IMR-90 (cell line): Measurements from ENCODE around the gene GPR21. TPM values are rescaled to one million over a fixed set of nuclear protein-coding genes. Genes with fewer than 3 reads are reported as not detected.

Source experiments
- ATAC-seq: fragments of 200-7000 bp; cut with Tn5 transposase; 2 replicates; pipeline ENCODE4 v1.9.1; 2020; ENCODE audit warnings: low read depth, mild to moderate bottlenecking, moderate library complexity
- BruUV-seq: library from RNA; stranded (reverse); fragments of 400-500 nt; replicated peaks from 2 replicates; lab custom pipeline; 2021; lab: Mats Ljungman, UMichigan
- CTCF ChIA-PET: fragments of 300-600 bp; formaldehyde crosslinking; extraction: SDS; loops from one replicate; lab custom pipeline; 2021; ENCODE audit warnings: antibody characterized with exemption; lab: Yijun Ruan, JAX
- POLR2A ChIA-PET: fragments of 300-600 bp; sonication (Branson Sonifier 250); formaldehyde crosslinking; loops from one replicate; lab custom pipeline; 2022; ENCODE audit warnings: antibody characterized with exemption; ENCODE audit not compliant: unreplicated experiment; lab: Charles Lee
- DNase-seq: peaks from one replicate; pipeline ENCODE4 v3.0.0; 2013
- H2AFZ ChIP-seq: replicated peaks from 2 replicates; pipeline ENCODE3; 2013; ENCODE audit warnings: low read length, mild to moderate bottlenecking; ENCODE audit not compliant: poor library complexity
- H2AK5ac ChIP-seq: 2 replicates; pipeline ENCODE4 v1.6.1; 2013; ENCODE audit warnings: low read depth, low read length, inconsistent platforms
- H2AK9ac ChIP-seq: replicated peaks from 2 replicates; pipeline ENCODE3; 2013; ENCODE audit warnings: mild to moderate bottlenecking, low read depth, low read length, moderate library complexity; ENCODE audit not compliant: poor library complexity
- H2BK120ac ChIP-seq: 2 replicates; pipeline ENCODE4 v1.6.1; 2013; ENCODE audit warnings: low read depth, low read length, inconsistent platforms
- H2BK15ac ChIP-seq: 3 replicates; pipeline ENCODE4 v1.6.1; 2013; ENCODE audit warnings: low read depth, low read length, inconsistent platforms
- H2BK20ac ChIP-seq: 2 replicates; pipeline ENCODE4 v1.6.1; 2013; ENCODE audit warnings: low read depth, mild to moderate bottlenecking, inconsistent platforms, low read length, moderate library complexity
- H2BK5ac ChIP-seq: 2 replicates; pipeline ENCODE4 v1.6.1; 2013; ENCODE audit warnings: mild to moderate bottlenecking, low read depth, low read length, inconsistent platforms; ENCODE audit not compliant: poor library complexity, severe bottlenecking
- H3K14ac ChIP-seq: replicated peaks from 2 replicates; pipeline ENCODE4 v1.6.1; 2013; ENCODE audit warnings: low read depth, low read length, inconsistent platforms
- H3K18ac ChIP-seq: 2 replicates; pipeline ENCODE4 v1.6.1; 2013; ENCODE audit warnings: low read depth, low read length, control low read depth
- H3K23ac ChIP-seq: 2 replicates; pipeline ENCODE4 v1.6.1; 2013; ENCODE audit warnings: low read depth, low read length, inconsistent platforms
- H3K27ac ChIP-seq: 2 replicates; pipeline ENCODE4 v1.5.1; 2013; ENCODE audit warnings: mild to moderate bottlenecking, control low read depth, low read length; ENCODE audit not compliant: insufficient read depth
- H3K27me3 ChIP-seq: 2 replicates; pipeline ENCODE4 v1.6.1; 2013; ENCODE audit warnings: low read length; ENCODE audit not compliant: control insufficient read depth, insufficient read depth
- H3K36me3 ChIP-seq: 2 replicates; pipeline ENCODE4 v1.6.1; 2013; ENCODE audit warnings: low read length, mixed read lengths; ENCODE audit not compliant: control insufficient read depth, insufficient read depth
- H3K4ac ChIP-seq: 2 replicates; pipeline ENCODE4 v1.6.1; 2013; ENCODE audit warnings: low read depth, low read length, inconsistent platforms
- H3K4me1 ChIP-seq: 2 replicates; pipeline ENCODE4 v1.6.1; 2013; ENCODE audit warnings: low read length, mixed read lengths; ENCODE audit not compliant: control insufficient read depth, insufficient read depth
- H3K4me2 ChIP-seq: 2 replicates; pipeline ENCODE4 v1.6.1; 2013; ENCODE audit warnings: low read depth, mild to moderate bottlenecking, control low read depth, low read length, moderate library complexity
- H3K4me3 ChIP-seq: 2 replicates; pipeline ENCODE4 v1.5.1; 2013; ENCODE audit warnings: low read depth, mild to moderate bottlenecking, control low read depth, low read length, moderate library complexity; ENCODE audit not compliant: insufficient read depth
- H3K56ac ChIP-seq: 2 replicates; pipeline ENCODE4 v1.6.1; 2013; ENCODE audit warnings: low read length, inconsistent platforms; ENCODE audit not compliant: insufficient read depth; ENCODE audit errors: extremely low read depth
- H3K79me1 ChIP-seq, 2 experiments: 2 replicates each; pipeline ENCODE4 v1.6.1; 2013; ENCODE audit warnings: low read length in 2 of 2, inconsistent platforms in 1 of 2, low read depth in 1 of 2
- H3K9ac ChIP-seq: 2 replicates; pipeline ENCODE4 v1.6.1; 2013; ENCODE audit warnings: low read depth, low read length, control low read depth
- H3K9me1 ChIP-seq: 2 replicates; pipeline ENCODE4 v1.6.1; 2013; ENCODE audit warnings: low read length, inconsistent platforms; ENCODE audit not compliant: insufficient read depth
- H3K9me3 ChIP-seq: 2 replicates; pipeline ENCODE4 v1.6.1; 2013; ENCODE audit warnings: low read length; ENCODE audit not compliant: control insufficient read depth, insufficient read depth
- H4K20me1 ChIP-seq: 2 replicates; pipeline ENCODE4 v1.6.1; 2013; ENCODE audit warnings: low read length, inconsistent platforms; ENCODE audit not compliant: insufficient read depth
- H4K5ac ChIP-seq: 2 replicates; pipeline ENCODE4 v1.6.1; 2013; ENCODE audit warnings: mild to moderate bottlenecking, low read depth, low read length, control low read depth
- H4K8ac ChIP-seq, 2 experiments: 2 replicates each; pipeline ENCODE4 v1.6.1; 2013; ENCODE audit warnings: low read depth in 2 of 2, low read length in 2 of 2, control low read depth in 1 of 2, inconsistent platforms in 1 of 2
- H4K91ac ChIP-seq: 2 replicates; pipeline ENCODE4 v1.6.1; 2013; ENCODE audit warnings: low read depth, low read length, inconsistent platforms; ENCODE audit not compliant: insufficient read depth
- CEBPB ChIP-seq: IDR thresholded peaks from 2 replicates; pipeline ENCODE4 v1.6.1; 2012; ENCODE audit warnings: low read depth, low read length, improper control_type of control experiment
- CHD1 ChIP-seq: IDR thresholded peaks from 2 replicates; pipeline ENCODE4 v1.6.1; 2012; ENCODE audit warnings: low read depth, low read length, improper control_type of control experiment
- MAZ ChIP-seq: IDR thresholded peaks from 2 replicates; pipeline ENCODE4 v1.6.1; 2012; ENCODE audit warnings: low read depth, mild to moderate bottlenecking, low read length, improper control_type of control experiment, moderate library complexity, borderline replicate concordance
- WGBS, 2 experiments: methylation state at CpG; one replicate each; pipeline versions ENCODE4 v1.1.5 to v1.1.7; 2013; ENCODE audit warnings: missing lambda C conversion rate in 2 of 2; ENCODE audit not compliant: insufficient read length in 1 of 2; ENCODE audit errors: extremely low coverage in 2 of 2; 5-methylcytosine and 5-hydroxymethylcytosine counted together
- dilution Hi-C: fragments of 300-500 bp; cut with HindIII; formaldehyde crosslinking; loops from one replicate; pipeline ENCODE4 v1.14.3; 2018; ENCODE audit warnings: low sequenced_read_pairs; ENCODE audit not compliant: unreplicated experiment
- in situ Hi-C: fragments of 300-500 bp; cut with MboI; formaldehyde crosslinking; loops from 3 replicates; pipeline ENCODE4 v1.14.3; 2019; ENCODE audit warnings: low sequenced_read_pairs, inconsistent platforms, mixed read lengths
- intact Hi-C: fragments of 100-400 bp; cut with micrococcal nuclease; formaldehyde crosslinking; loops from 2 replicates; pipeline ENCODE4 v1.10.0; 2022
- polyA plus RNA-seq, 3 experiments: library from polyadenylated mRNA; depleted of rRNA; stranded (reverse); fragments of >200 nt; gene quantifications; 2 replicates each; pipeline ENCODE4 v1.2.3, GENCODE V29; 2012; ENCODE audit warnings: low replicate concordance in 1 of 3
- total RNA-seq: library from RNA; depleted of rRNA; stranded (reverse); fragments of >200 nt; gene quantifications from 2 replicates; pipeline ENCODE4 v1.2.3, GENCODE V29; 2012

Gene GPR21
- total and polyA plus RNA-seq, 2 of the 4 experiments (the other 2 are of a cell fraction): 0.90 TPM; not detected in 1

- 0 out of 2 replicates have a peak, but pooled peaks cover under 1% of the 10 kb centered on the region for H3K9me1 ChIP-seq
- peak overlapping the region; percentile 60; the same call in 1 of the 2 replicates for H3K27ac ChIP-seq
- H3K56ac ChIP-seq: peak overlapping the region; percentile 66; the same call in 1 of the 2 replicates
- H2AFZ ChIP-seq: no peak overlapping the region
- H4K8ac ChIP-seq: peak overlapping the region; percentile 38 to 98
- H3K4ac ChIP-seq: peak overlapping the region; percentile 98; the same call in 1 of the 2 replicates
- POLR2A ChIA-PET: no interaction called here
- WGBS, 2 experiments: 50% methylated on average over 2 of the region's 4 CpGs; no CpG with 5 or more reads in 1 of the 2 experiments
- H3K18ac ChIP-seq: peak overlapping the region; percentile 59; the same call in 1 of the 2 replicates
- peak overlapping the region; percentile 99 for H2BK5ac ChIP-seq
- in situ Hi-C loops: no loop called here
- DNase-seq (peak; percentile 79), ATAC-seq (peak; percentile 91)
- H3K79me1 ChIP-seq: peaks cover 12% of the 10 kb centered on the region in 2 experiments
- peaks cover 2% of the 10 kb centered on the region for H3K36me3 ChIP-seq
- peaks cover 2% of the 10 kb centered on the region for H3K9me3 ChIP-seq
- H4K20me1 ChIP-seq: no peaks in the 10 kb centered on the region
- H3K9ac ChIP-seq: no peak overlapping the region; the same call in 1 of the 2 replicates
- no TSS peak for BruUV-seq
- H3K14ac ChIP-seq: peak overlapping the region; percentile 91
- H2BK120ac ChIP-seq: peak overlapping the region; percentile 98
- no peak overlapping the region for H3K4me2 ChIP-seq
- H4K5ac ChIP-seq: peak overlapping the region; percentile 41; the same call in 1 of the 2 replicates
- H2BK15ac ChIP-seq: peak overlapping the region; percentile 72; the same call in 1 of the 3 replicates
- TF ChIP-seq MAZ (peak; percentile 12; the same call in 1 of the 2 replicates), CEBPB (peak; percentile 85), CHD1 (no peak)
- intact Hi-C loops: no loop called here
- H3K4me1 ChIP-seq: peaks cover 8% of the 10 kb centered on the region
- no peak overlapping the region for H2AK9ac ChIP-seq
- dilution Hi-C loops: no loop called here
- CTCF ChIA-PET: no interaction called here
- H2AK5ac ChIP-seq: peak overlapping the region; percentile 96
- H3K23ac ChIP-seq: peak overlapping the region; percentile 99; the same call in 1 of the 2 replicates
- H3K4me3 ChIP-seq: no peak overlapping the region
- no peaks in the 10 kb centered on the region for H3K27me3 ChIP-seq
- peak overlapping the region; percentile 91 for H4K91ac ChIP-seq
- peak overlapping the region; percentile 98 for H2BK20ac ChIP-seq
These were observed 11.1 kb downstream of the GPR21 start for GRCh38 chr9:123044586-123044985.
